HG03159 (cell line): Measurements from ENCODE around the gene PRKAR2B.
"Not testable (repeated sequence)": the region's sequence is repeated elsewhere in the genome, so short reads cannot be mapped to it uniquely, and the experiment has no call there.

ENCODE experiments used
- ATAC-seq: cut with Tn5 transposase; IDR thresholded peaks from one replicate; pipeline ENCODE4 v1.9.1; 2021; ENCODE audit warnings: mild to moderate bottlenecking, moderate library complexity; ENCODE audit not compliant: unreplicated experiment

Gene PRKAR2B

DNA sequence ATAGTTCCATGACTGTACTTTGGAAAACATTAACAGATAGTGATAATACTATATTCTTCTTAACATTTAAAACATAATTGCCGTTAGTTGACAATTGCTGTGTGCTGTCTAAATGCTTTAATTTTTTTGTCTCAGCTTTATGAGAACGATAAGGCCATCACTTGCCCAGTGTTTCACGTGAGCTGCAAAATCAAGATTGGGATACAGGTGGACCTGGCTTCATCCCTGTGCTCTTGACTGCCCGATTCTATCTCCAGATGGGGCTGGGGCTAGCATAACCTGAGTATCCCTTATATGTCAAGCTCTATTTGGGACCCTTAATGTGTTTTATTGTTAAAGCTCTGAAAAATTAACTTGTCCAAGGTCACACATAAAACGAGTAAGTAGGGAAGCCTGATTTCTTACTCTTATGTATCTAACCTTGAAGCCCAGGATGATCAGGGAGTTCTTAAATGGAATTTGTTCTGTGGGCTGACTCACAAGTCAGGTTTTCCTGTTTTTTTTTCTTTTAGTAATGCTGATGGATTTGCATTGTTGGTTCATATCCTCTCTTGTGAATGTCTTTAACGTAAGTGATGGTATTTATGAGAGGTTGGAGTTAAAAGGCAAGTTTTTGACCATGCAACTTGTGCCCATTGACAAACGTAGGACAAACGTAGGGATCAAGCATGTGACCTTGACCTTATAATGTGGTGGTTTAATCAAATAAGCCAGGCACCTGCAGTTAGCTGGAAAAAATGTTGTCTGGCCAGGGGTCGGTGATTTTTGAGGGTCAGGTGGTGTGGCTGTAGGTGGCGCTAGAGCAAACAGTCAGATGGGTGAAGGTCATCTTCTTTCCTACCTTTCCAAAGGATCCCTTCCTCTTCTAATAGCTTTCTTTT lies 3.6 kb downstream of the PRKAR2B start:
- no peak for ATAC-seq

GRCh38 chr7:107048783-107049418 lies 4.4 kb downstream of the PRKAR2B start:
- no peak for ATAC-seq

GRCh38 chr7:107049480-107049879 lies 5.0 kb downstream of the PRKAR2B start:
- ATAC-seq = no peak

GRCh38 chr7:107049971-107050532 lies 5.5 kb downstream of the PRKAR2B start:
- ATAC-seq = no peak

GRCh38 chr7:107051376-107051775 lies 6.9 kb downstream of the PRKAR2B start:
- ATAC-seq = no peak

DNA sequence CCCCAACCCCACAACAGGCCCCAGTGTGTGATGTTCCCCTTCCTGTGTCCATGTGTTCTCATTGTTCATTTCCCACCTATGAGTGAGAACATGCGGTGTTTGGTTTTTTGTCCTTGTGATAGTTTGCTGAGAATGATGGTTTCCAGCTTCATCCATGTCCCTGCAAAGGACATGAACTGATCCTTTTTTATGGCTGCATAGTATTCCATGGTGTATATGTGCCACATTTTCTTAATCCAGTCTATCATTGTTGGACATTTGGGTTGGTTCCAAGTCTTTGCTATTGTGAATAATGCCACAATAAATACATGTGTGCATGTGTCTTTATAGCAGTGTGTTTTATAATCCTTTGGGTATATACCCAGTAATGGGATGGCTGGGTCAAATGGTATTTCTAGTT lies 10.5 kb downstream of the PRKAR2B start:
- not testable (repeated sequence) for ATAC-seq

GRCh38 chr7:107056058-107056457 lies 11.6 kb downstream of the PRKAR2B start:
- not testable (repeated sequence) for ATAC-seq

DNA sequence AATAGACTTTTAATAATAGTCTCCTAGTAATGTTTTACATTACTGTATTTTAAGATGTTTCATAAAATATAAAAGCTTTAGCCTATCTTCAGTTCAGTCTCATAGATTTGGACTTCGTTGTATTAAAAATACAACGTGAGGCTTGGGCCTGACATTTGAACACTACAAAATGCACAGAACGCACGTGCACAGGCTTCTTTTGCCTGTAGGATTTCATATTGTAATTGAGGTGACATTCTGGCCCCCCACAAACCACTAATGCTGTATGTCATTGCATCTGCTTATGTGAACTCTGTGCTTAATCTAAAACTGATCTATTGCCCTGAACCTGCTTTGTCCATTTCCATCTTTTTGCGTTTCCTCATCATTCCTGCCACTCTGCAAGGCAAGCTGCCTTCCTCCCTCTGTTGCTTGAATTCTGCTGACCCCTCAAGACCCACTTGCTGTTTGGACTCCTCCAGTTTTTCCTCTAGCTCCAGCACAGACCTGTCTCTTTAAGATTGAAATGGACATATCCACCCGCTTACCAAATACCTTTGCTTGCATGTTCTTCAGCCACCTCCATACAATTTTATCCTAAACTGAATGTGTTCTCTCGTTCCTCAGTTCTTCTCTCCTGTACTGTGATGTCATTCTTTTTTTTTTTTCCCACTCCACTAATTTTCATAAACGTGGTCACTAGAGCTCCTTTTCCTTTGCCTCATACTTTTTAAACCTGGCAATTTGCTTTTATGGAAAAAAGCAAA lies 12.4 kb downstream of the PRKAR2B start:
- no peak for ATAC-seq

GRCh38 chr7:107057474-107057833 lies 12.9 kb downstream of the PRKAR2B start:
- no peak for ATAC-seq

DNA sequence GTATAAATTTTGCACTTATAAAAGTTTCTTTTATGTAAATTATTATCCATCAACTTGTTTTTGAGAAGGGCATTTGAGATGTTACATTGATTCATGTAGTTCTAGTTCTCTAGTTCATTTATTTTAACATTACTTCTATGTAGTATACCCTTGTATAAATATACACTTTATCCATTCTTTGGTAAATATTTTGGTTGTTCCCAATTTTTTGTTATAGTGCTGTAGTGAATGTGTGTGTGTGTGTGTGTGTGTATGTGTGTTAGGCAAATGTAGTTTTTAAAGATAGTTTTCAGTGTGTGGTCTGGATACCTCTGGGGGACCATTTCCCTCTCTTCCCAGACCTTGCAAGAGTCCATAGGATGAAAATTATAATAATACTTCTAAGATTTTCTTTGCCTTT lies 15.0 kb downstream of the PRKAR2B start:
- no peak for ATAC-seq

- no peak for ATAC-seq
Observed at GRCh38 chr7:107063245-107064120, 19.0 kb downstream of the PRKAR2B start.

DNA sequence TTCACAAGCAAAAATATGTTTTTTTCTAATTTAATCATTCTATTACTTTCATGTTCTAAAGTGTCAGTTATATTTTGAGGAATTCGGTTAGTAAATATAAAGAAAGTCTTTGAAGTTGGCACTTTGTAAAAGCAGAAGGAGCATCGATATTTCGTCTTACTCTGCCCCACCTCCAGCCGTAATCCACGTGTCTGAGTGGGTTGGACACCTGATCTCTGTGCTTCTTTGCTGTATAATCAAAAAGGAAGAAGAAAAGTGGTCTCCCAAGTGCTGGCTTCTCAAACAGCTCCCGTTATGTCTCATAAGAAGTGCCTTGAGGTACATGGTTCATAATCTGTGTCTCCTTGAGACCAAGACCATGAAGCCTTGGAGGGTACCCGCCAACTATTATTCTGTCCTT lies 19.8 kb downstream of the PRKAR2B start:
- ATAC-seq = no peak

GRCh38 chr7:107065929-107066247 lies 21.4 kb downstream of the PRKAR2B start:
- no peak for ATAC-seq

DNA sequence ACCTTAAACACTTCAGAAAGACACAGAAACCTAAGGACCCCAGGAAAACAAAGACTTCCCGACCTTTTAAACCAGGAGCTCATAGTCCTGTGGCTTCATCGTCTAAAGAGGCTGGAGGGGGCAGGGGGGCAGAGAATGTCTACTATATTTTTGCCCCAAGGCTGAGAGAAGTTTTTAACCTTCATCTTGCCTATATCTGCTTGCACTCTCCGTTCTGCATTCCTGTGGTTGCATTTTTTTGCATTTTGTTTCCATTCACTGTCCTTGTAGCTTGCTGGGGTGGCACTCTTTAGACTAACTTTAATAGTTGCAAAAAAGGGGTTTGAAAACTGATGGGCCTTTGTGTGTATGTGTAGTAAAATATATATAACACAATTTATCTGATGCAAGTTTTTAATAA lies 23.7 kb downstream of the PRKAR2B start:
- ATAC-seq = no peak

GRCh38 chr7:107069457-107069856 lies 25.0 kb downstream of the PRKAR2B start:
- no peak for ATAC-seq

DNA sequence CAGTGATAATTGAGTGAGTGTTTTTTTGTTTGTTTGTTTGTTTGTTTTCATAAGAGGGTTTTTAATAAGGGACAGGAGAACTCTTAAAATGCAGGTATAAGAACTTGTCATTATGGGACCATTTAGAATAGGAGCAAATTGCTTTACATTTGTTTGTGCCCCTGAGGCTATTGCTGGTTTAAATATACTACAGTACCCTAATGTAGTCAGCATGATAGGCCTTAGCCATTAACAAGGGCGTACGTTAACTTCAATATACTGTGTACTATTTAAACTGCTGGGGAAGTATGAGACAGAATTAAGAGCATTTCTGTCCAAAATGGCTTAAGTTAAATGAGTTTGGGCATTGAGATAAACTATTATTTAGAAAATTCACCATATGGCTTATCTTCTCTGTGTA lies 26.2 kb downstream of the PRKAR2B start:
- ATAC-seq = no peak

- ATAC-seq = no peak
Observed at GRCh38 chr7:107071129-107071528, 26.6 kb downstream of the PRKAR2B start.

- no peak for ATAC-seq
Observed at GRCh38 chr7:107072133-107072532, 27.6 kb downstream of the PRKAR2B start.

DNA sequence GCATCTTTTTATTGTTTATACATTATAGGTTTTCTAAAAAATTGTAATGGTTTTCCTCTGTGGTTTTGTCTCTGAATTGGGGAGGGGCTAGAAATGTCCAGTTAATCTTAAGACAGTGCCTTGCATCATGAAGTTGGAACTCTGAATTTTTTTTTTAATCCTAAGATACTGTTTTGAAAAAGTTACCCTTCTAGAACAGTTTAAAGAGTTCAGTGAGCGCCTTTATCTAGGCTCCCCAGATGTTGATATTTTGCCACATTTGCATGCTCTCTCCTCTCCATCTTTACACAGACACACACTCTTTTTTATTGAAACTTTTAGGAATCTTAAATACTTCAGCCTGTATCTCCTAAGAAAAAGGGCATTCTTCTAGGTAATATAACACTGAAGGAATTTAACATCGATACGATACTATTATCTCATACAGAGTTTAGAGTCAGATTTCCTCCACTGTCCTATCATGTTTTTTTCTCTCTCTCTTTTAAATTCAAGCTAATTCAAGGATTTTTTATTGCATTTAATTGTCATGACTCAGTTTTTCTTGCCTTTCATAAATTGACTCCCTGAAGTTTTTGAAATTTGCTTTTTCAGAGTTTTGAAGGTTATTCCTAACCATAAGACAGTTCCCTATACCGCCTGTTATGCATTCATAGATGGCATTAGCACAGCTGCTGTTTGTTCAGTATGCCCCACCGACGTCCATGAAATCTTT lies 31.5 kb downstream of the PRKAR2B start:
- ATAC-seq = no peak
